Vagina (tissue), 2 donors: ENCODE results near the gene C22orf39.

Experiments
- CTCF ChIP-seq, 3 experiments: fragments of 450-650 bp in 2 of 3; fragments of 200-600 bp in 1 of 3; sonication (generic) in 1 of 3; IDR thresholded peaks; one replicate each; pipeline ENCODE4 v1.5.1; 2017 to 2019; ENCODE audit warnings: antibody characterized with exemption in 3 of 3, mild to moderate bottlenecking in 2 of 3, moderate library complexity in 2 of 3
- POLR2A ChIP-seq, 2 donors: fragments of 450-650 bp; IDR thresholded peaks; one replicate each; pipeline ENCODE4 v1.6.1; 2017; ENCODE audit warnings: antibody characterized with exemption in 2 of 2, mild to moderate bottlenecking in 2 of 2, moderate library complexity in 2 of 2

GRCh38 chr22:19406846-19407245 is 40.7 kb downstream of the C22orf39 start:
- no peak for TF ChIP-seq POLR2A (IDR thresholded peaks at IDR 0.05)
- no peak for TF ChIP-seq CTCF (IDR thresholded peaks at IDR 0.05)
